ENCODE results near the gene MMAA. TPM values are rescaled to one million over a fixed set of nuclear protein-coding genes. Genes with fewer than 3 reads are reported as not detected.

MMAA gene
- total RNA-seq, 1 experiment from 2014 or later = 6.8 TPM

GRCh38 chr4:145680902-145681301, 61.7 kb downstream of the MMAA start:
- TF ChIP-seq EZH2 (IDR thresholded peaks at IDR 0.05; ENCODE audit: borderline replicate concordance, low read depth, low read length, poor library complexity, severe bottlenecking) = no peak
- no peak for TF ChIP-seq CTCF (conservative IDR thresholded peaks at IDR 0.05; ENCODE audit: low read depth, low read length)
- H3K9me3 ChIP-seq (ENCODE audit: low read depth, low read length, poor library complexity, severe bottlenecking) = no peaks in the 10 kb centered on the region
- ChIA-PET POLR2A (ENCODE audit: low non-redundant PET) (no interaction called here), CTCF (no interaction called here)
- H3K36me3 ChIP-seq (ENCODE audit: insufficient read depth, low read length, poor library complexity, severe bottlenecking) = no peaks in the 10 kb centered on the region
- no TSS peak for BruUV-seq (replicated peaks)
- no peak for DNase-seq (ENCODE audit: low spot score)
- no peak overlapping the region for H3K4me3 ChIP-seq (ENCODE audit: low read depth, low read length, poor library complexity, severe bottlenecking)
- H3K27me3 ChIP-seq (replicated peaks; ENCODE audit: insufficient read depth, low read depth, low read length, poor library complexity) = no peaks in the 10 kb centered on the region
- intact Hi-C loops (cut with micrococcal nuclease; ENCODE audit: unreplicated experiment) = no loop called here
- no peak overlapping the region for H3K27ac ChIP-seq (ENCODE audit: low read depth, low read length, poor library complexity, severe bottlenecking)
- H3K4me1 ChIP-seq (ENCODE audit: insufficient read depth, low read length, poor library complexity, severe bottlenecking) = peaks cover 4% of the 10 kb centered on the region

- Histone ChIP-seq H3K4me1 (ENCODE audit: insufficient read depth, low read length, poor library complexity, severe bottlenecking) (peaks cover 4% of the 10 kb centered on the region), H3K27me3 (replicated peaks; ENCODE audit: insufficient read depth, low read depth, low read length, poor library complexity) (no peaks in the 10 kb centered on the region), H3K4me3 (ENCODE audit: low read depth, low read length, poor library complexity, severe bottlenecking) (no peak overlapping the region), H3K9me3 (ENCODE audit: low read depth, low read length, poor library complexity, severe bottlenecking) (no peaks in the 10 kb centered on the region), H3K36me3 (ENCODE audit: insufficient read depth, low read length, poor library complexity, severe bottlenecking) (no peaks in the 10 kb centered on the region), H3K27ac (ENCODE audit: low read depth, low read length, poor library complexity, severe bottlenecking) (no peak overlapping the region)
- ChIA-PET POLR2A (ENCODE audit: low non-redundant PET) (no interaction called here), CTCF (no interaction called here)
- no TSS peak for BruUV-seq (replicated peaks)
- DNase-seq (ENCODE audit: low spot score) = no peak
- TF ChIP-seq EZH2 (IDR thresholded peaks at IDR 0.05; ENCODE audit: borderline replicate concordance, low read depth, low read length, poor library complexity, severe bottlenecking) = no peak
- no peak for TF ChIP-seq CTCF (conservative IDR thresholded peaks at IDR 0.05; ENCODE audit: low read depth, low read length)
- intact Hi-C loops (cut with micrococcal nuclease; ENCODE audit: unreplicated experiment) = no loop called here
Measured at GRCh38 chr4:145681518-145681917, 62.3 kb downstream of the MMAA start.

GRCh38 chr4:145681956-145682355, 62.8 kb downstream of the MMAA start:
- DNase-seq (ENCODE audit: low spot score) = no peak
- POLR2A ChIA-PET (ENCODE audit: low non-redundant PET) = no interaction called here
- Histone ChIP-seq H3K27me3 (replicated peaks; ENCODE audit: insufficient read depth, low read depth, low read length, poor library complexity) (no peaks in the 10 kb centered on the region), H3K36me3 (ENCODE audit: insufficient read depth, low read length, poor library complexity, severe bottlenecking) (no peaks in the 10 kb centered on the region), H3K4me3 (ENCODE audit: low read depth, low read length, poor library complexity, severe bottlenecking) (no peak overlapping the region), H3K4me1 (ENCODE audit: insufficient read depth, low read length, poor library complexity, severe bottlenecking) (peaks cover 4% of the 10 kb centered on the region), H3K27ac (ENCODE audit: low read depth, low read length, poor library complexity, severe bottlenecking) (no peak overlapping the region), H3K9me3 (ENCODE audit: low read depth, low read length, poor library complexity, severe bottlenecking) (no peaks in the 10 kb centered on the region)
- intact Hi-C loops (cut with micrococcal nuclease; ENCODE audit: unreplicated experiment) = no loop called here
- BruUV-seq (replicated peaks) = no TSS peak
- TF ChIP-seq CTCF (conservative IDR thresholded peaks at IDR 0.05; ENCODE audit: low read depth, low read length) (no peak), EZH2 (IDR thresholded peaks at IDR 0.05; ENCODE audit: borderline replicate concordance, low read depth, low read length, poor library complexity, severe bottlenecking) (no peak)
- CTCF ChIA-PET = no interaction called here
